Coronary artery (tissue), 2 donors: ENCODE results near the gene ENOX1.

Source experiments
- DNase-seq: peaks from one replicate; pipeline ENCODE4 v3.0.0-alpha.2; 2017; ENCODE audit warnings: low spot score
- H3K27ac ChIP-seq, 2 donors: fragments of 200-600 bp; sonication (generic); one replicate each; pipeline ENCODE4 v1.5.1; 2016 to 2019
- H3K4me3 ChIP-seq: fragments of 200-600 bp; sonication (generic); 2 replicates; pipeline ENCODE4 v1.5.1; 2016; ENCODE audit warnings: mild to moderate bottlenecking, moderate library complexity
- TF ChIP-seq, protein P1 (sequence below): fragments of 200-600 bp; sonication (generic); IDR thresholded peaks from one replicate; pipeline ENCODE4 v1.5.1; 2019; ENCODE audit warnings: antibody characterized with exemption

ENOX1 gene

DNA sequence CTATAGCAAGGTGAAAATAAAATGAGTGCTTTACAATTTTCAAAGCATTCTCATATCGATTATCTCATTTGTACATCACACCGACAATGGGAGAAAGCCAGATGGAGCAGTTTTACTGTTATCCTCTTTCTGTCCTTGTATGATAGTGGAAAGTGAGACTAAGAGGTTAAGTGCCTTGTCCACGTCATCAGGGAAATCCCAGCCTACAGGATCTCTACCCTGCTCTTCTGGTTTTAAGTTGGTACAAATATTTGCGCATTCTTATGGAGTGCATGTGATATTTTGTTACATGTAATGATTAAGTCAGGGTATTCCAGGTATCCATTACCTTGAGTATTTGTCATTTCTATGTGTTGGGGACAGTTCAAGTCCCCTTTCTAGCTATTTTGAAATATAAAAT lies 12.4 kb upstream of the ENOX1 start:
- no peak for DNase-seq
- Histone ChIP-seq H3K4me3 (no peak overlapping the region), H3K27ac (no peak overlapping the region)
- TF ChIP-seq, protein P1, sequence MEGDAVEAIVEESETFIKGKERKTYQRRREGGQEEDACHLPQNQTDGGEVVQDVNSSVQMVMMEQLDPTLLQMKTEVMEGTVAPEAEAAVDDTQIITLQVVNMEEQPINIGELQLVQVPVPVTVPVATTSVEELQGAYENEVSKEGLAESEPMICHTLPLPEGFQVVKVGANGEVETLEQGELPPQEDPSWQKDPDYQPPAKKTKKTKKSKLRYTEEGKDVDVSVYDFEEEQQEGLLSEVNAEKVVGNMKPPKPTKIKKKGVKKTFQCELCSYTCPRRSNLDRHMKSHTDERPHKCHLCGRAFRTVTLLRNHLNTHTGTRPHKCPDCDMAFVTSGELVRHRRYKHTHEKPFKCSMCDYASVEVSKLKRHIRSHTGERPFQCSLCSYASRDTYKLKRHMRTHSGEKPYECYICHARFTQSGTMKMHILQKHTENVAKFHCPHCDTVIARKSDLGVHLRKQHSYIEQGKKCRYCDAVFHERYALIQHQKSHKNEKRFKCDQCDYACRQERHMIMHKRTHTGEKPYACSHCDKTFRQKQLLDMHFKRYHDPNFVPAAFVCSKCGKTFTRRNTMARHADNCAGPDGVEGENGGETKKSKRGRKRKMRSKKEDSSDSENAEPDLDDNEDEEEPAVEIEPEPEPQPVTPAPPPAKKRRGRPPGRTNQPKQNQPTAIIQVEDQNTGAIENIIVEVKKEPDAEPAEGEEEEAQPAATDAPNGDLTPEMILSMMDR = no peak

DNA sequence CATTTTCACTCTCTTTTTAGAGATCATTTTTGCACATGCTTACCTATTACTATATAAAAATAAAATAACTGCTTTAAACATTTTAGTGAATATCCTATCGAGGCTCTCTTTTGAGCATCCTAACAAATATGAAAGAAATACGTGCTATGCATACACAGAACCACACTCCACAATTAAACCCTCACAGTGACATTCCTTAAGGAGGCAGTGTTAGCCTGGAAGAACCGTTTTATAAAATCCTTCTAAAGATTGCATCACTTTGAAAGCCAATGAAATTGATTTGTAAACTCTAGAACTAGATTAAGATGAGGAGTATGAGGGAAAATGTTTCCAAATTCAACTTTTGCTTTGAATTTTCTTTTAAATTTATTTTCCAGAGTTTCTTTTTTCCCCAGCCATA lies 11.1 kb upstream of the ENOX1 start:
- TF ChIP-seq, protein P1 = no peak
- DNase-seq = no peak
- no peak overlapping the region for H3K4me3 ChIP-seq
- H3K27ac ChIP-seq = no peak overlapping the region

DNA sequence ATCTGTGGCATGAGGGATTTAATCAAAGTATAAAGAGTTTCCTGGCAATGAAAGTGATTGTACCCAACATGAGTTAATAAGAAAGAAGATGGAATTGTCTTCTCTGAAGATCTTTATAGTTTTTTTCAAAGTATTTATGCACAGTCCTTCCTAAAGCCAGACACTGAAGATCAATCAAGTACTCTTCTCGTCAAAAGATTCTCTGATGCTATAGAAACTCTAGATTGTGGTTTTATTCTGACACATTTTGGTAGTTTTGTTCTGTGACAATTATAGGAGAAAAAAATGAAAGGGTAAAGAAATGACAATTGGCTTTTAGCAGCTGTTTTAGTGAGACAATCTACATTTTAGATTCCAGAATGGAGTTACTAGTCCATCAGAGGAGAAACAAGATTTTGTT lies 10.4 kb upstream of the ENOX1 start:
- TF ChIP-seq, protein P1 = no peak
- H3K4me3 ChIP-seq = no peak overlapping the region
- H3K27ac ChIP-seq = no peak overlapping the region
- no peak for DNase-seq

DNA sequence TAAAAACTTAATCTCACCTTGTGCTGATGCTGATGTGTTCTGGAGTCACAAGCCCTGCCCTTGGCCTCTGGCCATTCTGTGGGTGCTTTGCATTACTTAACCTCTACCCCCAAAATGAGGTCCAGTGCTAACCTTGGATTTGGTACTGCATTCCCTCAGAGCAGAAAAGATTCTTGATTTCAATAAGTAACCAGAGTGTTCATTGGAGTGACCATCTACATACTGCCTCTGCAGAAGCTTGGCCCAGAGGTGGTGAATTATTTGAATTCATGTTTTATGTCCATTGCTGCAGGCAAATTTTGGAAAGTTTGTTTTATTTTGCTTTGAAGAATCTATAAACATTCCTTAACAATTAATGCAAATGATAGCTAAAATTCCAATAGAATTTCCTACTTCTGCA lies 7.6 kb upstream of the ENOX1 start:
- Histone ChIP-seq H3K27ac (no peak overlapping the region), H3K4me3 (no peak overlapping the region)
- TF ChIP-seq, protein P1 = no peak
- no peak for DNase-seq

DNA sequence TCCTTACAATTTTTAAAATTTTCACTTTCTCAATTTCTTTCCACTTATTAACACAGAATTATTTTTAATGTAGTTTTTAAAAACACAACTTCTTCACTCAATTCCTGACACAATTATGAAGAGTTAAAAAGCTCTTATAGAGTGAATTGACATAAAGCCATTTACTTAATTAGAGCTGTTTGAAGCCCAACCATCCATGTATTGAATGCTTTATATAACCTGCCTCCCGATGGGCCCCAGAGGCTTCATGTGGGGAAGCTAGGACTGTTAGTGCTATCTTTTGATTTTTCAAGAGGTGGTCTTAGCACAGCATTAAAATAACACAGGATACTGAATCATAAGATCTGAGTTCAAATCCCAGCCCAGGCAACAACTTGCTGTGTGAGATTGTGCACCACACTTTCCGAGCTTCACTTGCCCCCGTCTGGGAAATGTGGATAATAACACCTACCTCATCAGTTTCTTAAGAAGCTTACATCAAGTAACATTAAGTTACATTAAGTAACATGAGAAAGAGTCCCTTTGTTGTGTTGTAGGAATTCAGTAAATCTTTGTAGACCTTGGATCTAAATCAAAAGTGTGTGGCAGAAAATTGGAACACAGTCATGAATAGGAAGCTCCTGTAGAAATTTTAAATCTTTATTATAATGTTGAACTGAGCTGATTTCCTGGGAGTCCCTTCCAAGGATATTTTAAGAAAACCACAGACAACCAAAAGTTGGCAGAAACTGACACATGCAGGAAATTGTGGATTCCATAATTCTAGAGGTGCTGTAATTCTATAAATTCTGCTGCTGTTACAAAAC lies 5.5 kb upstream of the ENOX1 start:
- TF ChIP-seq, protein P1 = no peak
- H3K27ac ChIP-seq = no peak overlapping the region
- no peak for DNase-seq
- H3K4me3 ChIP-seq = no peak overlapping the region

DNA sequence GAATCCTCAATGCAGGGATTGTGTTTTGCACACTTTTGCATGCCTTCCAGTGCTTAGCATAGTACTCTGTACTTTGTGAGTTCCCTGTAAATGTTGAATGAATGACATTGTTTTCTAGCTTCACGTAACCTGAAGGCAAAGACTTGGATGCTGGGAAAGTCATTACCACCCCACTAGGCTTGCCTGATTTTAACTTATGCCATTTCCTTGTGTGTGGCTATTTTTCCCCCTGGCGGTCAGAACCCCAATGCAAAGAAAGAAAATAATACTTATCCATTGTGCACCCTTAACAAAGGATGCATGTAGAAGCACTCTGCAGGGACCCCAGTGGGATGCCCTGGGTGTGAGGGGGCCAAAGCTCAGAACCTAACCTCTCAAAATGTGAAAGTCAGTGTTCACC lies 1.2 kb upstream of the ENOX1 start:
- Histone ChIP-seq H3K4me3 (no peak overlapping the region), H3K27ac (no peak overlapping the region)
- no peak for DNase-seq
- TF ChIP-seq, protein P1 = no peak

DNA sequence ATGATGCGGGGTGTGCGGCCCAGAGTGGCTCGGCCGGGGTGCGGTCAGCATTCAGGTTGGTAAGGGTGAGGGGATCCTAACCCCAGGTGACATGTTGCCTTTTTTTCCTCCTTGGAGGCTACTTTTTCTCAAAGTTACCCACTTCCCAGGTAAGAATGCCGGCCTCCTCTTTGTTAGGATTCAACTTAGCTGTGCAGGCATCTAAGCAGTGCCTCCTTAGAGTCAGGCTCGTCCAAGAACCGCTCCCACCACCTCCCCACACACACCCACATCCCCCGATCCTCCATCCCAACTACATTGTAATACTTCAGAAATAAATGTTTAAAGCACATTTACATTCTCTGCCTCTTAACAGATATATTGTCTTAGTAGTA lies 733 bp upstream of the ENOX1 start:
- Histone ChIP-seq H3K27ac (peak overlapping the region in 1 of 2 donors; percentile 40), H3K4me3 (peak overlapping the region; percentile 79)
- TF ChIP-seq, protein P1 = no peak
- DNase-seq = no peak
